ENCODE data around the gene FBXL15. TPM values are rescaled to one million over a fixed set of nuclear protein-coding genes. Genes with fewer than 3 reads are reported as not detected.
A peak's percentile ranks its signal among the peaks of the same experiment; 100 is the strongest.

Gene FBXL15
- total and polyA plus RNA-seq, 9 of the 15 experiments (the other 6 are each of a cell fraction or from before 2014, with no cell fraction given) = 0.08 to 25.9 (median 3.5) TPM

DNA sequence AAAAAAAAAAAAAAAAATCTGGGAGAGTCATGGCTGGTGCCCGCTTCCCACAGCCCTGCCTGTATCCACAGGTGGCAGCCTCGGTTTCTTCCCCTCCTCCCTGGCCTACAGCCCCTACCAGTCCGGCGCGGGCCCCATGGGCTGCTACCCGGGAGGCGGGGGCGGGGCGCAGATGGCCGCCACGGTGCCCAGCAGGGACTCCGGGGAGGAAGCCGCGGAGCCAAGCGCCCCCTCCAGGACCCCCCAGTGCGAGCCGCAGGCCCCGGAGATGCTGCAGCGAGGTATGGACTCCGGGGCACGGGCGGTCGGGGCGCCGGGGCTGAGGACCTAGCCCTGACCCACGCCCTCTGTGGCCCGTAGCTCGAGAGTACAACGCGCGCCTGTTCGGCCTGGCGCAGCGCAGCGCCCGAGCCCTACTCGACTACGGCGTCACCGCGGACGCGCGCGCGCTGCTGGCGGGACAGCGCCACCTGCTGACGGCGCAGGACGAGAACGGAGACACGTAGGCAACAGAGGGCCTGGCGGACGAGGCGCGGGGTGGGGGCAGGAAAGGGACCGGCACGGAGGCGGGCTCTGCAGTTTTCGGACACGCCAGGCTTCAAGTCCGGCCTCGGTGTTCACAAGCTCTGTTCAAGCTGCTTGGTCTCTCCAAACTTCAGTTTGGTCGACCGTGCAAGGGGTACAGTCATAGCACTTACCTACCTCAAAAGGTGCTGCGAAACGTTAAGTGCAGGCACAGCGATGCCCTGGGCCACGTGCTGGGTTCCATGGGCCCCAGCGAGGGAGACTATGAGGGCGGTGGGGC is 21.2 kb upstream of the FBXL15 start (continued):
- TF ChIP-seq CTCFL (IDR thresholded peaks at IDR 0.05; ENCODE audit: borderline replicate concordance, insufficient read depth, low read depth, low read length, poor library complexity, severe bottlenecking) (peak; percentile 69), GABPA (tag; conservative IDR thresholded peaks at IDR 0.05; ENCODE audit: low read depth) (no peak), ZBTB11 (CRISPR knock-in tag; IDR thresholded peaks at IDR 0.05) (peak in 1 of 3 experiments; percentile 31; a peak in 1 of 6 replicates), ARID1B (IDR thresholded peaks at IDR 0.05) (0 out of 2 replicates have a peak, but pooled peaks have one; percentile 6), YY1 (IDR thresholded peaks at IDR 0.05; ENCODE audit: borderline replicate concordance in 1 of 3, control insufficient read depth in 1 of 3, extremely low read depth in 1 of 3, insufficient read depth in 3 of 3, insufficient read length in 1 of 3, insufficient replicate concordance in 2 of 3, low read depth in 1 of 3, low read length in 2 of 3) (peak in 2 of 3 experiments; percentile 55 to 66), SIN3B (IDR thresholded peaks at IDR 0.05; ENCODE audit: low read depth) (peak; percentile 32; the same call in 1 of the 2 replicates), ZNF764 (CRISPR knock-in tag; IDR thresholded peaks at IDR 0.05; ENCODE audit: low read depth) (no peak), PTTG1 (tag; IDR thresholded peaks at IDR 0.05; ENCODE audit: low read depth) (no peak), HMGXB4 (CRISPR knock-in tag; IDR thresholded peaks at IDR 0.05) (peak; percentile 34; the same call in 1 of the 2 replicates)
- TF ChIP-seq, protein P1, sequence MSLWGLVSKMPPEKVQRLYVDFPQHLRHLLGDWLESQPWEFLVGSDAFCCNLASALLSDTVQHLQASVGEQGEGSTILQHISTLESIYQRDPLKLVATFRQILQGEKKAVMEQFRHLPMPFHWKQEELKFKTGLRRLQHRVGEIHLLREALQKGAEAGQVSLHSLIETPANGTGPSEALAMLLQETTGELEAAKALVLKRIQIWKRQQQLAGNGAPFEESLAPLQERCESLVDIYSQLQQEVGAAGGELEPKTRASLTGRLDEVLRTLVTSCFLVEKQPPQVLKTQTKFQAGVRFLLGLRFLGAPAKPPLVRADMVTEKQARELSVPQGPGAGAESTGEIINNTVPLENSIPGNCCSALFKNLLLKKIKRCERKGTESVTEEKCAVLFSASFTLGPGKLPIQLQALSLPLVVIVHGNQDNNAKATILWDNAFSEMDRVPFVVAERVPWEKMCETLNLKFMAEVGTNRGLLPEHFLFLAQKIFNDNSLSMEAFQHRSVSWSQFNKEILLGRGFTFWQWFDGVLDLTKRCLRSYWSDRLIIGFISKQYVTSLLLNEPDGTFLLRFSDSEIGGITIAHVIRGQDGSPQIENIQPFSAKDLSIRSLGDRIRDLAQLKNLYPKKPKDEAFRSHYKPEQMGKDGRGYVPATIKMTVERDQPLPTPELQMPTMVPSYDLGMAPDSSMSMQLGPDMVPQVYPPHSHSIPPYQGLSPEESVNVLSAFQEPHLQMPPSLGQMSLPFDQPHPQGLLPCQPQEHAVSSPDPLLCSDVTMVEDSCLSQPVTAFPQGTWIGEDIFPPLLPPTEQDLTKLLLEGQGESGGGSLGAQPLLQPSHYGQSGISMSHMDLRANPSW (CRISPR knock-in tag; IDR thresholded peaks at IDR 0.05) = no peak
- TF ChIP-seq, protein P2, sequence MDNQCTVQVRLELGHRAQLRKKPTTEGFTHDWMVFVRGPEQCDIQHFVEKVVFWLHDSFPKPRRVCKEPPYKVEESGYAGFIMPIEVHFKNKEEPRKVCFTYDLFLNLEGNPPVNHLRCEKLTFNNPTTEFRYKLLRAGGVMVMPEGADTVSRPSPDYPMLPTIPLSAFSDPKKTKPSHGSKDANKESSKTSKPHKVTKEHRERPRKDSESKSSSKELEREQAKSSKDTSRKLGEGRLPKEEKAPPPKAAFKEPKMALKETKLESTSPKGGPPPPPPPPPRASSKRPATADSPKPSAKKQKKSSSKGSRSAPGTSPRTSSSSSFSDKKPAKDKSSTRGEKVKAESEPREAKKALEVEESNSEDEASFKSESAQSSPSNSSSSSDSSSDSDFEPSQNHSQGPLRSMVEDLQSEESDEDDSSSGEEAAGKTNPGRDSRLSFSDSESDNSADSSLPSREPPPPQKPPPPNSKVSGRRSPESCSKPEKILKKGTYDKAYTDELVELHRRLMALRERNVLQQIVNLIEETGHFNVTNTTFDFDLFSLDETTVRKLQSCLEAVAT (IDR thresholded peaks at IDR 0.05) = 0 out of 4 replicates have a peak, but pooled peaks of 1 of the 2 experiments have one; percentile 21
